ENCODE measurements around the gene SENP2. TPM values are rescaled to one million over a fixed set of nuclear protein-coding genes. Genes with fewer than 3 reads are reported as not detected.
A peak's percentile ranks its signal among the peaks of the same experiment; 100 is the strongest.

Gene SENP2
- total RNA-seq, 3 donors from 2014 or later (not counting 1 experiment from before 2014, with no cell fraction given), result 57.8 to 59.8 (median 58.7) TPM

GRCh38 chr3:185629554-185630181 is 43.6 kb downstream of the SENP2 start:
- intact Hi-C loops (cut with micrococcal nuclease), result no loop called here
- H3K27me3 Mint-ChIP-seq (ENCODE audit: low read depth in 2 of 2), result no peaks in the 10 kb centered on the region
- Histone ChIP-seq H3K27ac (ENCODE audit: low read length) (no peak overlapping the region), H3K4me1 (ENCODE audit: control insufficient read depth, insufficient read depth, low read length) (no peaks in the 10 kb centered on the region), H3K27me3 (ENCODE audit: control insufficient read depth, insufficient read depth, low read length) (no peaks in the 10 kb centered on the region), H3K4me3 (ENCODE audit: low read length) (no peak overlapping the region), H3K36me3 (ENCODE audit: control insufficient read depth, insufficient read depth, low read length) (peaks cover 34% of the 10 kb centered on the region), H3K9me3 (ENCODE audit: control insufficient read depth, insufficient read depth, low read length) (no peaks in the 10 kb centered on the region)
- TF ChIP-seq, protein P1, sequence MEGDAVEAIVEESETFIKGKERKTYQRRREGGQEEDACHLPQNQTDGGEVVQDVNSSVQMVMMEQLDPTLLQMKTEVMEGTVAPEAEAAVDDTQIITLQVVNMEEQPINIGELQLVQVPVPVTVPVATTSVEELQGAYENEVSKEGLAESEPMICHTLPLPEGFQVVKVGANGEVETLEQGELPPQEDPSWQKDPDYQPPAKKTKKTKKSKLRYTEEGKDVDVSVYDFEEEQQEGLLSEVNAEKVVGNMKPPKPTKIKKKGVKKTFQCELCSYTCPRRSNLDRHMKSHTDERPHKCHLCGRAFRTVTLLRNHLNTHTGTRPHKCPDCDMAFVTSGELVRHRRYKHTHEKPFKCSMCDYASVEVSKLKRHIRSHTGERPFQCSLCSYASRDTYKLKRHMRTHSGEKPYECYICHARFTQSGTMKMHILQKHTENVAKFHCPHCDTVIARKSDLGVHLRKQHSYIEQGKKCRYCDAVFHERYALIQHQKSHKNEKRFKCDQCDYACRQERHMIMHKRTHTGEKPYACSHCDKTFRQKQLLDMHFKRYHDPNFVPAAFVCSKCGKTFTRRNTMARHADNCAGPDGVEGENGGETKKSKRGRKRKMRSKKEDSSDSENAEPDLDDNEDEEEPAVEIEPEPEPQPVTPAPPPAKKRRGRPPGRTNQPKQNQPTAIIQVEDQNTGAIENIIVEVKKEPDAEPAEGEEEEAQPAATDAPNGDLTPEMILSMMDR (IDR thresholded peaks at IDR 0.05), result no peak
- no peaks in the 10 kb centered on the region for H3K9me3 Mint-ChIP-seq
- DNase-seq, result no peak
- no peaks in the 10 kb centered on the region for H3K4me1 Mint-ChIP-seq
- H3K4me3 Mint-ChIP-seq, result no peak overlapping the region
- no peak for ATAC-seq
- no peaks in the 10 kb centered on the region for H3K36me3 Mint-ChIP-seq
- 98% methylated on average over 3 of the region's 4 CpGs for WGBS (ENCODE audit: insufficient coverage)
- peak overlapping the region; percentile 61 to 68 for H3K27ac Mint-ChIP-seq

- H3K4me1 ChIP-seq (ENCODE audit: control insufficient read depth, insufficient read depth, low read length), result no peaks in the 10 kb centered on the region
- no peaks in the 10 kb centered on the region for H3K9me3 Mint-ChIP-seq
- H3K27ac Mint-ChIP-seq, result peak overlapping the region; percentile 61 to 68
- H3K36me3 Mint-ChIP-seq, result no peaks in the 10 kb centered on the region
- TF ChIP-seq, protein P1 (IDR thresholded peaks at IDR 0.05), result no peak
- no peak overlapping the region for H3K4me3 Mint-ChIP-seq
- no peaks in the 10 kb centered on the region for H3K27me3 ChIP-seq (ENCODE audit: control insufficient read depth, insufficient read depth, low read length)
- ATAC-seq (no peak), DNase-seq (no peak)
- intact Hi-C loops (cut with micrococcal nuclease), result no loop called here
- H3K4me3 ChIP-seq (ENCODE audit: low read length), result no peak overlapping the region
- H3K27ac ChIP-seq (ENCODE audit: low read length), result no peak overlapping the region
- no peaks in the 10 kb centered on the region for H3K4me1 Mint-ChIP-seq
- WGBS (ENCODE audit: insufficient coverage), result 86% methylated on average over 6 of the region's 6 CpGs
- no peaks in the 10 kb centered on the region for H3K27me3 Mint-ChIP-seq (ENCODE audit: low read depth in 2 of 2)
- peaks cover 34% of the 10 kb centered on the region for H3K36me3 ChIP-seq (ENCODE audit: control insufficient read depth, insufficient read depth, low read length)
- H3K9me3 ChIP-seq (ENCODE audit: control insufficient read depth, insufficient read depth, low read length), result no peaks in the 10 kb centered on the region
These were observed 44.1 kb downstream of the SENP2 start for GRCh38 chr3:185630182-185630622.

DNA sequence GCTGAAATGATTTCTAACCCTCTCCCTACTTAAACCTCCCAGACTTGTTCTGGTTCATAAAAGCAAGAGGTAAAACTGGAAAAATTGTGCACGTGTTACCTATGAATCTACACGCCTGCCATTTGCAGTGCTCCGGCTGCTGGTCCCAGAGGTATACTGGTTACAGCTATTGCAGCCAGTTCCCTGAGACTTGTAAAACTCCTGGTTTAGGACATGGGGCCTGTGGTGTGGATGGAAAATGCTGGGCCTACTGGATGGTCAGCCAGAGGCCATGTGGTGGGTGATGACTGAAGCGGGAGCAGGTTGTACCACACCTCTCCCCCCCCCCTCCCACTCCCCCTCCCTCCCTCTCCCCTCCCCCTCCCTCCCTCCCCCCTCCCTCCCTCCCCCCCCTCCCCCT is 45.0 kb downstream of the SENP2 start:
- Histone ChIP-seq H3K9me3 (ENCODE audit: control insufficient read depth, insufficient read depth, low read length) (no peaks in the 10 kb centered on the region), H3K27ac (ENCODE audit: low read length) (no peak overlapping the region), H3K4me3 (ENCODE audit: low read length) (no peak overlapping the region), H3K4me1 (ENCODE audit: control insufficient read depth, insufficient read depth, low read length) (no peaks in the 10 kb centered on the region), H3K36me3 (ENCODE audit: control insufficient read depth, insufficient read depth, low read length) (peaks cover 27% of the 10 kb centered on the region), H3K27me3 (ENCODE audit: control insufficient read depth, insufficient read depth, low read length) (no peaks in the 10 kb centered on the region)
- DNase-seq (no peak), ATAC-seq (no peak)
- no peaks in the 10 kb centered on the region for H3K9me3 Mint-ChIP-seq
- intact Hi-C loops (cut with micrococcal nuclease), result no loop called here
- WGBS (ENCODE audit: insufficient coverage), result 95% methylated on average over 3 of the region's 4 CpGs
- no peaks in the 10 kb centered on the region for H3K36me3 Mint-ChIP-seq
- H3K27me3 Mint-ChIP-seq (ENCODE audit: low read depth in 2 of 2), result no peaks in the 10 kb centered on the region
- TF ChIP-seq, protein P1 (IDR thresholded peaks at IDR 0.05), result no peak
- H3K4me1 Mint-ChIP-seq, result no peaks in the 10 kb centered on the region
- no peak overlapping the region for H3K4me3 Mint-ChIP-seq
- peak overlapping the region in 1 of 2 donors; percentile 43 for H3K27ac Mint-ChIP-seq

All from natural killer cell (primary cell).